ENCODE data around the gene OR5T2.

The OR5T2 gene

DNA sequence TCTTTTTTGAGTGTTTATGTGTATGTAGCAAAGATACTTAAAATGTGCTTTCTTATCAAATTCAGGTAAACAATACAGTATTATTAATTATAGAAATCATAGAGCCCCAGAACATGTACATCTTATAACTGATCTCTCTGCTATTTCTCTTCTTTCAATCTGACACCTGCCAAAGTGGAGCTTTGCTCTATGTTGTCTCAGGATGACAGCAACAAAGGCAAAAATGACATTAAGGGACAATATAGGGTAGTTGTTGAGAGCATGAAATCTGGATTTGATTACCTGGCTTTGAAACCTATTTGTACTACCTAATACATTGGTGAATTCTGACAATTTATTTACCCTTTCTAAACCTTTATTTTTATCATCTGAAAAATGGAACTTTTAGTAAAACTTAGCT lies 50.6 kb downstream of the OR5T2 start:
- Histone ChIP-seq H3K27me3 (ENCODE audit: control insufficient read depth in 5 of 5, insufficient read depth in 4 of 5, low read length in 5 of 5) (no peaks in the 10 kb centered on the region), H3K4me3 (ENCODE audit: low read depth in 1 of 5, low read length in 5 of 5) (no peak overlapping the region), H3K9ac (ENCODE audit: low read length in 5 of 5) (no peak overlapping the region), H3K27ac (ENCODE audit: low read depth, low read length) (no peak overlapping the region), H3K36me3 (ENCODE audit: control insufficient read depth in 5 of 5, insufficient read depth in 5 of 5, low read length in 5 of 5) (no peaks in the 10 kb centered on the region), H3K4me1 (ENCODE audit: control insufficient read depth in 5 of 5, insufficient read depth in 5 of 5, low read length in 5 of 5) (no peaks in the 10 kb centered on the region), H3K9me3 (ENCODE audit: control insufficient read depth in 5 of 5, low read length in 5 of 5) (peaks cover 0 to 14% (median 13%) of the 10 kb centered on the region in 5 donors)

Measured in subcutaneous abdominal adipose tissue (tissue), 5 donors.